H1 (cell line): ENCODE data around the gene SLC6A17.

Experiments
- CHD7 ChIP-seq: fragments of 300-600 bp; sonication (generic); IDR thresholded peaks from 2 replicates; pipeline ENCODE4 v1.7.1; 2012; ENCODE audit warnings: low read length, moderate library complexity, mild to moderate bottlenecking, inconsistent platforms; ENCODE audit not compliant: insufficient replicate concordance
- EZH2 ChIP-seq: fragments of 200-600 bp; sonication (generic); IDR thresholded peaks from 2 replicates; pipeline ENCODE4 v1.7.1; 2012; ENCODE audit warnings: low read depth, mild to moderate bottlenecking, moderate library complexity, low read length, inconsistent platforms; ENCODE audit not compliant: severe bottlenecking
- POLR2A ChIP-seq, 2 experiments: IDR thresholded peaks; 1 replicate in 1 of 2; 2 replicates in 1 of 2; pipeline ENCODE4 v1.6.1; 2011; ENCODE audit warnings: low read depth in 2 of 2, low read length in 2 of 2, mild to moderate bottlenecking in 2 of 2; ENCODE audit errors: control extremely low read depth in 1 of 2
- POU5F1 ChIP-seq: IDR thresholded peaks from 2 replicates; pipeline ENCODE4 v1.6.1; 2011; ENCODE audit warnings: low read depth, mild to moderate bottlenecking, low read length, moderate library complexity
- YY1 ChIP-seq: IDR thresholded peaks from 2 replicates; pipeline ENCODE4 v1.6.1; 2011; ENCODE audit warnings: low read depth, mild to moderate bottlenecking, low read length
- TF ChIP-seq, protein P1 (sequence below), 3 experiments: IDR thresholded peaks; 1 replicate in 2 of 3; 2 replicates in 1 of 3; pipeline versions ENCODE4 v1.5.1 to v1.6.1; 2011; ENCODE audit warnings: low read length in 3 of 3, mild to moderate bottlenecking in 3 of 3, inconsistent platforms in 2 of 3, low read depth in 1 of 3, moderate library complexity in 1 of 3; ENCODE audit not compliant: insufficient read depth in 1 of 3; ENCODE audit errors: control extremely low read depth in 1 of 3

- TF ChIP-seq EZH2 (no peak), CHD7 (no peak), YY1 (no peak), POLR2A (IDR thresholded peaks at IDR 0.05; ENCODE audit: control extremely low read depth in 1 of 2, low read depth in 2 of 2, low read length in 2 of 2) (no peak), POU5F1 (no peak)
- TF ChIP-seq, protein P1, sequence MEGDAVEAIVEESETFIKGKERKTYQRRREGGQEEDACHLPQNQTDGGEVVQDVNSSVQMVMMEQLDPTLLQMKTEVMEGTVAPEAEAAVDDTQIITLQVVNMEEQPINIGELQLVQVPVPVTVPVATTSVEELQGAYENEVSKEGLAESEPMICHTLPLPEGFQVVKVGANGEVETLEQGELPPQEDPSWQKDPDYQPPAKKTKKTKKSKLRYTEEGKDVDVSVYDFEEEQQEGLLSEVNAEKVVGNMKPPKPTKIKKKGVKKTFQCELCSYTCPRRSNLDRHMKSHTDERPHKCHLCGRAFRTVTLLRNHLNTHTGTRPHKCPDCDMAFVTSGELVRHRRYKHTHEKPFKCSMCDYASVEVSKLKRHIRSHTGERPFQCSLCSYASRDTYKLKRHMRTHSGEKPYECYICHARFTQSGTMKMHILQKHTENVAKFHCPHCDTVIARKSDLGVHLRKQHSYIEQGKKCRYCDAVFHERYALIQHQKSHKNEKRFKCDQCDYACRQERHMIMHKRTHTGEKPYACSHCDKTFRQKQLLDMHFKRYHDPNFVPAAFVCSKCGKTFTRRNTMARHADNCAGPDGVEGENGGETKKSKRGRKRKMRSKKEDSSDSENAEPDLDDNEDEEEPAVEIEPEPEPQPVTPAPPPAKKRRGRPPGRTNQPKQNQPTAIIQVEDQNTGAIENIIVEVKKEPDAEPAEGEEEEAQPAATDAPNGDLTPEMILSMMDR (IDR thresholded peaks at IDR 0.05; ENCODE audit: control extremely low read depth in 1 of 3, insufficient read depth in 1 of 3, low read depth in 1 of 3, low read length in 3 of 3): no peak
Measured at GRCh38 chr1:110215621-110216515, 65.6 kb downstream of the SLC6A17 start.
